Body of pancreas (tissue), 4 donors: Measurements from ENCODE around the gene KRI1. TPM values are rescaled to one million over a fixed set of nuclear protein-coding genes. Genes with fewer than 3 reads are reported as not detected.

Experiments used
- ATAC-seq: fragments of 150-250 bp; one replicate; pipeline ENCODE4 v1.9.1; 2016
- DNase-seq, 4 donors: peaks; one replicate each; pipeline ENCODE4 v3.0.0-alpha.2; 2019
- H3K27ac ChIP-seq, 4 donors: fragments of 200-600 bp; sonication (generic); 1 replicate in 3 of 4; 2 replicates in 1 of 4; pipeline versions ENCODE4 v1.5.1 to v1.6.1; 2016 to 2019; ENCODE audit warnings: mild to moderate bottlenecking in 1 of 4, mixed read lengths in 1 of 4, moderate library complexity in 1 of 4
- H3K27me3 ChIP-seq, 2 donors: fragments of 200-600 bp; sonication (generic); one replicate each; pipeline ENCODE4 v1.6.0; 2016; ENCODE audit warnings: mild to moderate bottlenecking in 1 of 2
- H3K36me3 ChIP-seq, 2 donors: fragments of 200-600 bp; sonication (generic); replicated peaks in 1 of 2; 2 replicates each; pipeline ENCODE4 v1.5.1; 2016; ENCODE audit warnings: low read depth in 2 of 2; ENCODE audit not compliant: insufficient read depth in 1 of 2
- H3K4me1 ChIP-seq: fragments of 200-600 bp; sonication (generic); one replicate; pipeline ENCODE4 v1.6.0; 2016
- H3K4me3 ChIP-seq, 2 donors: fragments of 200-600 bp; sonication (generic); 1 replicate in 1 of 2; 2 replicates in 1 of 2; pipeline ENCODE4 v1.5.1; 2016 to 2019
- H3K9me3 ChIP-seq, 3 donors: fragments of 200-600 bp; sonication (generic); 1 replicate in 2 of 3; 2 replicates in 1 of 3; pipeline ENCODE4 v1.5.1; 2016
- CTCF ChIP-seq, 7 experiments: fragments of 450-650 bp in 4 of 7; fragments of 200-600 bp in 3 of 7; sonication (generic) in 3 of 7; IDR thresholded peaks; one replicate each; pipeline ENCODE4 v1.5.1; 2016 to 2019; ENCODE audit warnings: antibody characterized with exemption in 7 of 7
- POLR2A ChIP-seq, 3 donors: fragments of 450-650 bp; IDR thresholded peaks; one replicate each; pipeline ENCODE4 v1.6.1; 2016; ENCODE audit warnings: antibody characterized with exemption in 3 of 3, mild to moderate bottlenecking in 2 of 3
- WGBS, 2 donors: methylation state at CpG; one replicate each; pipeline ENCODE4 v1.1.5; 2017; 5-methylcytosine and 5-hydroxymethylcytosine counted together
- intact Hi-C: fragments of 100-400 bp; cut with DNase I; formaldehyde crosslinking; loops from one replicate; pipeline ENCODE4 v1.15.1; 2023
- total RNA-seq, 2 donors: library from RNA; depleted of rRNA; stranded (reverse); fragments of >200 nt; gene quantifications; one replicate each; pipeline ENCODE4 v1.1.0, GENCODE V29; 2016

Gene KRI1
- total RNA-seq, 2 donors from 2014 or later = 24.1 to 28.8 TPM

- 11 to 14% methylated on average over 32 to 33 of the region's 35 CpGs for WGBS, 2 donors
- no peaks in the 10 kb centered on the region for H3K27me3 ChIP-seq
- peak in 2 of 7 experiments; percentile 6 to 11 for TF ChIP-seq CTCF (IDR thresholded peaks at IDR 0.05)
- TF ChIP-seq POLR2A (IDR thresholded peaks at IDR 0.05) = peak in 2 of 3 donors; percentile 34 to 35
- DNase-seq (peak; percentile 59 to 75 (median 66)), ATAC-seq (peak; percentile 84)
- H3K27ac ChIP-seq = peak within 1 kb of the TSS; percentile 28 to 70 (median 56)
- H3K36me3 ChIP-seq = no peaks in the 10 kb centered on the region
- intact Hi-C loops = no loop called here
- no peaks in the 10 kb centered on the region for H3K9me3 ChIP-seq
- H3K4me1 ChIP-seq = peaks cover 14% of the 10 kb centered on the region
- peak within 1 kb of the TSS; percentile 17 to 73 for H3K4me3 ChIP-seq
Measured at GRCh38 chr19:10587022-10587838, 21.4 kb upstream of the KRI1 start, which contains the start of gene AP1M2. TSS of gene AP1M2 (minus strand) at chr19:10587312. CDS start at chr19:10587231, 81 bp downstream.

- Histone ChIP-seq H3K9me3 (no peaks in the 10 kb centered on the region), H3K4me3 (peak overlapping the region in 1 of 2 donors; percentile 73), H3K27ac (peak overlapping the region in 3 of 4 donors; percentile 28 to 70 (median 66)), H3K36me3 (peaks cover 0 to 3% of the 10 kb centered on the region in 2 donors), H3K4me1 (peaks cover 14% of the 10 kb centered on the region), H3K27me3 (no peaks in the 10 kb centered on the region)
- DNase-seq (no peak), ATAC-seq (peak; percentile 27)
- no peak for TF ChIP-seq CTCF (IDR thresholded peaks at IDR 0.05)
- no peak for TF ChIP-seq POLR2A (IDR thresholded peaks at IDR 0.05)
- WGBS, 2 donors = 29 to 32% methylated on average over 6 of the region's 6 CpGs
- intact Hi-C loops = no loop called here
Measured at GRCh38 chr19:10586396-10586795, 20.6 kb upstream of the KRI1 start.

GRCh38 chr19:10583036-10583776, 17.4 kb upstream of the KRI1 start:
- H3K4me1 ChIP-seq = peaks cover 14% of the 10 kb centered on the region
- no peak for ATAC-seq
- H3K27ac ChIP-seq = no peak overlapping the region
- WGBS, 2 donors = 81 to 83% methylated on average over 8 to 9 of the region's 9 CpGs
- intact Hi-C loops = loop anchor here (2.0 kb wide), 1 partner anchor 60 kb away; no protein-coding TSS in a partner anchor
- no peak for TF ChIP-seq POLR2A (IDR thresholded peaks at IDR 0.05)
- TF ChIP-seq CTCF (IDR thresholded peaks at IDR 0.05) = no peak
- no peak overlapping the region for H3K4me3 ChIP-seq
- no peak for DNase-seq
- no peaks in the 10 kb centered on the region for H3K9me3 ChIP-seq
- H3K27me3 ChIP-seq = no peaks in the 10 kb centered on the region
- peaks cover 0 to 5% of the 10 kb centered on the region in 2 donors for H3K36me3 ChIP-seq

- Histone ChIP-seq H3K9me3 (no peaks in the 10 kb centered on the region), H3K27me3 (no peaks in the 10 kb centered on the region), H3K27ac (no peak overlapping the region), H3K4me3 (no peak overlapping the region), H3K4me1 (peaks cover 14% of the 10 kb centered on the region), H3K36me3 (peaks cover 0 to 5% of the 10 kb centered on the region in 2 donors)
- 90 to 95% methylated on average over 12 to 13 of the region's 13 CpGs for WGBS, 2 donors
- TF ChIP-seq POLR2A (IDR thresholded peaks at IDR 0.05) = no peak
- no peak for TF ChIP-seq CTCF (IDR thresholded peaks at IDR 0.05)
- intact Hi-C loops = loop anchor here (2.0 kb wide), 1 partner anchor 61 kb away; no protein-coding TSS in a partner anchor
- no peak for DNase-seq
- no peak for ATAC-seq
Measured at GRCh38 chr19:10582091-10582490, 16.3 kb upstream of the KRI1 start.
